K562 (cell line): Measurements from ENCODE around the gene ZG16B. TPM values are rescaled to one million over a fixed set of nuclear protein-coding genes. Genes with fewer than 3 reads are reported as not detected.

Experiments
- BRD9 ChIP-seq: fragments of 450-650 bp; IDR thresholded peaks from 2 replicates; pipeline ENCODE4 v1.6.1; 2018; ENCODE audit warnings: low read depth; ENCODE audit not compliant: partially characterized antibody
- CREB1 ChIP-seq, 2 experiments: sonication (generic) in 1 of 2; formaldehyde crosslinking in 1 of 2; IDR thresholded peaks; 2 replicates each; pipeline versions ENCODE4 v1.6.1 to v1.8.0; 2012 to 2022; ENCODE audit warnings: inconsistent platforms in 1 of 2, mild to moderate bottlenecking in 1 of 2, missing genetic modification reagents in 1 of 2, moderate library complexity in 1 of 2
- E2F6 ChIP-seq, 2 experiments: IDR thresholded peaks; 2 replicates each; pipeline ENCODE4 v1.6.1; 2011; ENCODE audit warnings: borderline replicate concordance in 1 of 2, control low read depth in 1 of 2, low read depth in 1 of 2, low read length in 1 of 2, mild to moderate bottlenecking in 1 of 2, mixed read lengths in 1 of 2, moderate library complexity in 1 of 2; ENCODE audit not compliant: insufficient read depth in 1 of 2, insufficient read length in 1 of 2, poor library complexity in 1 of 2, severe bottlenecking in 1 of 2; ENCODE audit errors: extremely low read depth in 1 of 2
- ELF1 ChIP-seq: fragments of 200-800 bp; sonication (Bioruptor generic); IDR thresholded peaks from 2 replicates; pipeline ENCODE4 v1.6.1; 2016; ENCODE audit warnings: missing genetic modification characterization, missing compliant biosample characterization
- EP400 ChIP-seq: fragments of 450-650 bp; IDR thresholded peaks from 2 replicates; pipeline ENCODE4 v1.6.1; 2017; ENCODE audit warnings: antibody characterized with exemption, mild to moderate bottlenecking, moderate library complexity
- ESRRA ChIP-seq: fragments of 450-650 bp; IDR thresholded peaks from 2 replicates; pipeline ENCODE4 v1.6.1; 2014; ENCODE audit warnings: low read depth, mild to moderate bottlenecking, moderate library complexity, borderline replicate concordance
- FOXK2 ChIP-seq, 2 experiments: fragments of 450-650 bp; IDR thresholded peaks in 1 of 2; conservative IDR thresholded peaks in 1 of 2; 2 replicates each; pipeline ENCODE4 v1.6.1; 2016; ENCODE audit warnings: low read depth in 2 of 2, mild to moderate bottlenecking in 1 of 2
- HMGN3 ChIP-seq: IDR thresholded peaks from 2 replicates; pipeline ENCODE4 v1.6.1; 2011; ENCODE audit warnings: borderline replicate concordance, low read depth, mild to moderate bottlenecking, mixed read lengths, low read length; ENCODE audit not compliant: insufficient read length; ENCODE audit errors: extremely low read depth
- MAFG ChIP-seq: fragments of 450-650 bp; conservative IDR thresholded peaks from 2 replicates; pipeline ENCODE4 v1.6.1; 2016; ENCODE audit warnings: missing genetic modification characterization, missing compliant biosample characterization
- MAZ ChIP-seq, 2 experiments: fragments of 450-650 bp in 1 of 2; sonication (generic) in 1 of 2; formaldehyde crosslinking; IDR thresholded peaks in 1 of 2; conservative IDR thresholded peaks in 1 of 2; 2 replicates each; pipeline versions ENCODE4 v1.4.0 to v1.5.0; 2020; ENCODE audit warnings: mild to moderate bottlenecking in 1 of 2, missing genetic modification reagents in 1 of 2
- NCOA6 ChIP-seq: fragments of 450-650 bp; IDR thresholded peaks from 2 replicates; pipeline ENCODE4 v1.6.1; 2017; ENCODE audit warnings: mild to moderate bottlenecking
- PHF8 ChIP-seq: fragments of 200-600 bp; sonication (generic); IDR thresholded peaks from 2 replicates; pipeline ENCODE4 v1.6.1; 2012; ENCODE audit warnings: mixed run types, mild to moderate bottlenecking, inconsistent platforms, low read length, moderate library complexity, borderline replicate concordance
- PML ChIP-seq: IDR thresholded peaks from 2 replicates; pipeline ENCODE4 v1.6.1; 2012; ENCODE audit warnings: low read length, inconsistent platforms
- PREB ChIP-seq: sonication (generic); formaldehyde crosslinking; IDR thresholded peaks from 2 replicates; pipeline ENCODE4 v1.8.1; 2023; ENCODE audit warnings: mild to moderate bottlenecking, missing genetic modification reagents
- PTRF ChIP-seq: fragments of 450-650 bp; IDR thresholded peaks from 2 replicates; pipeline ENCODE4 v1.6.1; 2016; ENCODE audit warnings: mild to moderate bottlenecking, missing genetic modification characterization, missing compliant biosample characterization
- RUNX1 ChIP-seq: sonication (generic); IDR thresholded peaks from 2 replicates; pipeline ENCODE4 v1.6.1; 2016; ENCODE audit warnings: antibody characterized with exemption, low read depth
- SMARCA4 ChIP-seq: fragments of 450-650 bp; IDR thresholded peaks from 2 replicates; pipeline ENCODE4 v1.6.1; 2016
- SNRNP70 ChIP-seq: fragments of 200-400 bp; formaldehyde crosslinking; optimal IDR thresholded peaks from 2 replicates; pipeline ENCODE3; 2017; ENCODE audit warnings: low read depth, low read length
- STAT6 ChIP-seq: sonication (generic); formaldehyde crosslinking; IDR thresholded peaks from 2 replicates; pipeline ENCODE4 v1.8.1; 2023; ENCODE audit warnings: mild to moderate bottlenecking, missing genetic modification reagents
- TCFL5 ChIP-seq: fragments of 250-450 bp; sonication (Bioruptor Pico); conservative IDR thresholded peaks from 2 replicates; pipeline ENCODE4 v1.6.1; 2021; ENCODE audit warnings: mild to moderate bottlenecking, moderate library complexity, matching md5 sums
- WHSC1 ChIP-seq: IDR thresholded peaks from one replicate; pipeline ENCODE4 v1.6.1; 2012; ENCODE audit warnings: low read length, control low read depth, inconsistent platforms
- ZNF384 ChIP-seq: IDR thresholded peaks from 2 replicates; pipeline ENCODE4 v1.6.1; 2012; ENCODE audit warnings: low read depth, low read length, improper control_type of control experiment
- ZNF431 ChIP-seq: sonication (generic); formaldehyde crosslinking; IDR thresholded peaks from 2 replicates; pipeline ENCODE4 v1.8.0; 2022; ENCODE audit warnings: mild to moderate bottlenecking, missing genetic modification reagents
- ZNF57 ChIP-seq: fragments of 450-650 bp; formaldehyde crosslinking; IDR thresholded peaks from 2 replicates; pipeline ENCODE4 v1.4.0; 2020; ENCODE audit warnings: mild to moderate bottlenecking, moderate library complexity
- polyA plus RNA-seq, 8 experiments: library from polyadenylated mRNA; depleted of rRNA in 4 of 8; stranded (reverse) in 5 of 8; unstranded in 3 of 8; fragments of >200 nt; fragmentation: Nextera tagmentation in 2 of 8; fragmentation: Illumina TruSeq in 1 of 8; extraction: Ambion mirVana in 2 of 8; extraction: Trizol in 1 of 8; gene quantifications; 2 replicates each; pipeline versions ENCODE4 v1.2.1 to v1.2.3, GENCODE V29; 2011 to 2014; ENCODE audit warnings: inconsistent platforms in 1 of 8, missing spikeins in 1 of 8
- total RNA-seq, 7 experiments: library from RNA; depleted of rRNA in 6 of 7; stranded (reverse); fragments of >200 nt in 6 of 7; fragmentation: Illumina TruSeq in 2 of 7; extraction: Trizol in 2 of 7; gene quantifications; 2 replicates each; pipeline versions ENCODE4 v1.2.1 to v1.2.3, GENCODE V29; 2011 to 2021; ENCODE audit warnings: low replicate concordance in 1 of 7

The ZG16B gene
- total and polyA plus RNA-seq, 9 of the 15 experiments (the other 6 are each of a cell fraction or from before 2014, with no cell fraction given), result 0.25 to 0.43 (median 0.34) TPM; not detected in 5

GRCh38 chr16:2842340-2843000 is 12.4 kb downstream of the ZG16B start (continued):
- TF ChIP-seq STAT6, result no peak
- TF ChIP-seq NCOA6, result no peak
- peak; percentile 52 for TF ChIP-seq ELF1 (tag)
- no peak for TF ChIP-seq ZNF57 (CRISPR knock-in tag)
- no peak for TF ChIP-seq WHSC1
- no peak for TF ChIP-seq HMGN3
- TF ChIP-seq FOXK2 (conservative IDR thresholded peaks at IDR 0.05 in 1 of 2, IDR thresholded peaks at IDR 0.05 in 1 of 2; ENCODE audit: low read depth in 2 of 2), result no peak
- TF ChIP-seq BRD9, result no peak
- peak; percentile 14; the same call in 1 of the 2 replicates for TF ChIP-seq PHF8
- no peak for TF ChIP-seq PTRF (tag)
- peak; percentile 20; the same call in 1 of the 2 replicates for TF ChIP-seq ZNF384
- TF ChIP-seq CREB1 (IDR thresholded peaks at IDR 0.05), result peak; percentile 71
- TF ChIP-seq CREB1 (CRISPR knock-in tag; IDR thresholded peaks at IDR 0.05), result peak; percentile 86
- TF ChIP-seq ZNF431 (CRISPR knock-in tag), result no peak
- TF ChIP-seq SMARCA4, result no peak
- peak; percentile 60; the same call in 1 of the 2 replicates for TF ChIP-seq ESRRA
- TF ChIP-seq PREB (CRISPR knock-in tag), result 0 out of 2 replicates have a peak, but pooled peaks have one; percentile 24
- TF ChIP-seq RUNX1, result no peak
- peak; percentile 64 to 98; a peak in 3 of 4 replicates for TF ChIP-seq MAZ (CRISPR knock-in tag; conservative IDR thresholded peaks at IDR 0.05 in 1 of 2, IDR thresholded peaks at IDR 0.05 in 1 of 2)
- no peak for TF ChIP-seq SNRNP70
- no peak for TF ChIP-seq MAFG (tag)
- TF ChIP-seq EP400, result peak; percentile 53
- TF ChIP-seq E2F6 (IDR thresholded peaks at IDR 0.05; ENCODE audit: borderline replicate concordance in 1 of 2, extremely low read depth in 1 of 2, insufficient read depth in 1 of 2, insufficient read length in 1 of 2, low read depth in 1 of 2, low read length in 1 of 2, poor library complexity in 1 of 2, severe bottlenecking in 1 of 2), result peak; percentile 86 to 89
- no peak for TF ChIP-seq PML
- TF ChIP-seq TCFL5 (CRISPR knock-in tag), result no peak
